Fibroblast of lung (primary cell): ENCODE results near the gene MPP2. TPM values are rescaled to one million over a fixed set of nuclear protein-coding genes. Genes with fewer than 3 reads are reported as not detected.

Source experiments
- DNase-seq, 2 donors: peaks; one replicate each; pipeline versions ENCODE4 v3.0.0 to v3.0.0-alpha.2; 2010; ENCODE audit warnings: low read depth in 2 of 2
- H2AFZ ChIP-seq: 2 replicates; pipeline ENCODE4 v1.5.1; 2012; ENCODE audit warnings: low read length, control low read depth, inconsistent platforms
- H3K27ac ChIP-seq: 2 replicates; pipeline ENCODE4 v1.5.1; 2011; ENCODE audit warnings: low read length, control low read depth; ENCODE audit not compliant: insufficient read depth
- H3K27me3 ChIP-seq: 2 replicates; pipeline ENCODE4 v1.5.1; 2011; ENCODE audit warnings: mild to moderate bottlenecking, low read length; ENCODE audit not compliant: control insufficient read depth, insufficient read depth
- H3K36me3 ChIP-seq: 2 replicates; pipeline ENCODE4 v1.5.1; 2011; ENCODE audit warnings: low read length; ENCODE audit not compliant: control insufficient read depth, insufficient read depth
- H3K4me1 ChIP-seq: 2 replicates; pipeline ENCODE4 v1.5.1; 2011; ENCODE audit warnings: low read length; ENCODE audit not compliant: control insufficient read depth, insufficient read depth; ENCODE audit errors: extremely low read depth
- H3K4me2 ChIP-seq: 2 replicates; pipeline ENCODE4 v1.5.1; 2011; ENCODE audit warnings: low read length, control low read depth; ENCODE audit not compliant: insufficient read depth; ENCODE audit errors: extremely low read depth
- H3K4me3 ChIP-seq, 4 experiments: fragments of 200-600 bp in 1 of 4; sonication (generic) in 1 of 4; replicated peaks in 1 of 4; 2 replicates each; pipeline ENCODE4 v1.5.1; 2011 to 2016; ENCODE audit warnings: low read length in 4 of 4, low read depth in 3 of 4, mild to moderate bottlenecking in 3 of 4, control low read depth in 2 of 4, inconsistent platforms in 1 of 4, mixed read lengths in 1 of 4; ENCODE audit not compliant: insufficient read depth in 1 of 4; ENCODE audit errors: control extremely low read depth in 1 of 4
- H3K79me2 ChIP-seq: 2 replicates; pipeline ENCODE4 v1.5.1; 2012; ENCODE audit warnings: mild to moderate bottlenecking, low read length, inconsistent platforms; ENCODE audit not compliant: control insufficient read depth, insufficient read depth
- H3K9ac ChIP-seq: 2 replicates; pipeline ENCODE4 v1.5.1; 2011; ENCODE audit warnings: mild to moderate bottlenecking, low read length, control low read depth; ENCODE audit not compliant: insufficient read depth
- H3K9me3 ChIP-seq: 2 replicates; pipeline ENCODE4 v1.5.1; 2012; ENCODE audit warnings: low read depth, low read length; ENCODE audit not compliant: control insufficient read depth, insufficient read depth
- H4K20me1 ChIP-seq: 2 replicates; pipeline ENCODE4 v1.5.1; 2011; ENCODE audit warnings: low read length; ENCODE audit not compliant: control insufficient read depth, insufficient read depth; ENCODE audit errors: extremely low read depth
- CTCF ChIP-seq, 2 donors: IDR thresholded peaks in 1 of 2; conservative IDR thresholded peaks in 1 of 2; 1 replicate in 1 of 2; 2 replicates in 1 of 2; pipeline ENCODE4 v1.5.1; 2011 to 2012; ENCODE audit warnings: low read length in 2 of 2, control low read depth in 1 of 2, inconsistent platforms in 1 of 2, low read depth in 1 of 2, mild to moderate bottlenecking in 1 of 2
- EZH2 ChIP-seq: IDR thresholded peaks from 2 replicates; pipeline ENCODE4 v1.5.1; 2012; ENCODE audit warnings: low read length, control low read depth, mild to moderate bottlenecking; ENCODE audit errors: missing control alignments
- polyA plus RNA-seq, 2 donors: library from polyadenylated mRNA; depleted of rRNA in 1 of 2; stranded (reverse) in 1 of 2; unstranded in 1 of 2; fragments of >200 nt; gene quantifications; 2 replicates each; pipeline ENCODE4 v1.2.1, GENCODE V29; 2011 to 2012; ENCODE audit warnings: missing spikeins in 1 of 2
- total RNA-seq: library from RNA; depleted of rRNA; stranded (reverse); fragments of >200 nt; gene quantifications from 2 replicates; pipeline ENCODE4 v1.2.1, GENCODE V29; 2014

Gene MPP2
- total and polyA plus RNA-seq, 2 donors (not counting 1 experiment from before 2014, with no cell fraction given): 1.2 to 2.1 TPM

GRCh38 chr17:43826206-43826605 lies 81.1 kb downstream of the MPP2 start:
- no peaks in the 10 kb centered on the region for H3K79me2 ChIP-seq
- no peaks in the 10 kb centered on the region for H3K9me3 ChIP-seq
- H3K4me3 ChIP-seq: no peak overlapping the region
- no peaks in the 10 kb centered on the region for H4K20me1 ChIP-seq
- H3K9ac ChIP-seq: no peak overlapping the region
- no peaks in the 10 kb centered on the region for H3K4me1 ChIP-seq
- no peak overlapping the region for H3K27ac ChIP-seq
- TF ChIP-seq EZH2 (no peak), CTCF (conservative IDR thresholded peaks at IDR 0.05 in 1 of 2, IDR thresholded peaks at IDR 0.05 in 1 of 2; ENCODE audit: low read depth in 1 of 2, low read length in 2 of 2) (no peak)
- H3K36me3 ChIP-seq: peaks cover 22% of the 10 kb centered on the region
- no peak for DNase-seq
- H3K27me3 ChIP-seq: no peaks in the 10 kb centered on the region
- no peak overlapping the region for H3K4me2 ChIP-seq
- H2AFZ ChIP-seq: no peak overlapping the region

GRCh38 chr17:43825567-43825966 lies 81.8 kb downstream of the MPP2 start:
- no peak for TF ChIP-seq CTCF (conservative IDR thresholded peaks at IDR 0.05 in 1 of 2, IDR thresholded peaks at IDR 0.05 in 1 of 2; ENCODE audit: low read depth in 1 of 2, low read length in 2 of 2)
- TF ChIP-seq EZH2: no peak
- H3K4me2 ChIP-seq: no peak overlapping the region
- no peak overlapping the region for H2AFZ ChIP-seq
- no peaks in the 10 kb centered on the region for H3K27me3 ChIP-seq
- DNase-seq: no peak
- H3K4me3 ChIP-seq: no peak overlapping the region
- no peaks in the 10 kb centered on the region for H3K79me2 ChIP-seq
- no peaks in the 10 kb centered on the region for H3K9me3 ChIP-seq
- H3K27ac ChIP-seq: no peak overlapping the region
- H3K4me1 ChIP-seq: no peaks in the 10 kb centered on the region
- peaks cover 23% of the 10 kb centered on the region for H3K36me3 ChIP-seq
- H3K9ac ChIP-seq: no peak overlapping the region
- no peaks in the 10 kb centered on the region for H4K20me1 ChIP-seq

Other genes with a start within 250 kb of the MPP2 start
- gene MEOX1, start 245.6 kb downstream of the MPP2 start, total RNA-seq: not detected in 2 replicates
- not detected in 2 replicates for gene MEOX1, start 245.6 kb downstream of the MPP2 start, polyA plus RNA-seq
- gene SOST, start 148.7 kb downstream of the MPP2 start, total RNA-seq: not detected in 2 replicates
- gene SOST, start 148.7 kb downstream of the MPP2 start, polyA plus RNA-seq: not detected in 2 replicates
- 43.4 and 51.2 TPM in 2 replicates for gene DUSP3, start 128.6 kb downstream of the MPP2 start, total RNA-seq
- gene DUSP3, start 128.6 kb downstream of the MPP2 start, polyA plus RNA-seq: 54.0 and 55.9 TPM in 2 replicates
- gene CFAP97D1, start 127.1 kb downstream of the MPP2 start, total RNA-seq: under 0.01 TPM in 1 of 2 replicates, not detected in the other
- 0.02 and 0.03 TPM in 2 replicates for gene CFAP97D1, start 127.1 kb downstream of the MPP2 start, polyA plus RNA-seq
- 4.4 and 6.9 TPM in 2 replicates for gene MPP3, start 74.4 kb downstream of the MPP2 start, total RNA-seq
- gene MPP3, start 74.4 kb downstream of the MPP2 start, polyA plus RNA-seq: 4.6 and 5.7 TPM in 2 replicates
- gene CD300LG, start 60.4 kb downstream of the MPP2 start, total RNA-seq: not detected in 2 replicates
- gene CD300LG, start 60.4 kb downstream of the MPP2 start, polyA plus RNA-seq: not detected in 2 replicates
- not detected in 2 replicates for gene PPY, start 34.9 kb upstream of the MPP2 start, total RNA-seq
- not detected in 2 replicates for gene PPY, start 34.9 kb upstream of the MPP2 start, polyA plus RNA-seq
- gene PYY, start 46.4 kb upstream of the MPP2 start, total RNA-seq: 0.33 TPM in 1 of 2 replicates, not detected in the other
- not detected in 2 replicates for gene PYY, start 46.4 kb upstream of the MPP2 start, polyA plus RNA-seq
- 3.3 and 7.4 TPM in 2 replicates for gene NAGS, start 97.1 kb upstream of the MPP2 start, total RNA-seq
- 0.58 and 0.95 TPM in 2 replicates for gene NAGS, start 97.1 kb upstream of the MPP2 start, polyA plus RNA-seq
- gene TMEM101, start 107.4 kb upstream of the MPP2 start, total RNA-seq: 99.4 and 107 TPM in 2 replicates
- gene TMEM101, start 107.4 kb upstream of the MPP2 start, polyA plus RNA-seq: 26.0 and 32.3 TPM in 2 replicates
- gene LSM12, start 159.1 kb upstream of the MPP2 start, total RNA-seq: 21.8 and 25.6 TPM in 2 replicates
- 79.3 and 86.4 TPM in 2 replicates for gene LSM12, start 159.1 kb upstream of the MPP2 start, polyA plus RNA-seq
- gene G6PC3, start 163.2 kb upstream of the MPP2 start, total RNA-seq: 12.3 and 40.0 TPM in 2 replicates
- 76.1 and 113 TPM in 2 replicates for gene G6PC3, start 163.2 kb upstream of the MPP2 start, polyA plus RNA-seq
- gene HDAC5, start 216.1 kb upstream of the MPP2 start, total RNA-seq: 66.8 and 125 TPM in 2 replicates
- gene HDAC5, start 216.1 kb upstream of the MPP2 start, polyA plus RNA-seq: 31.3 and 35.1 TPM in 2 replicates
- 1.0 and 1.5 TPM in 2 replicates for gene HROB, start 234.4 kb upstream of the MPP2 start, total RNA-seq
- 1.8 and 4.7 TPM in 2 replicates for gene HROB, start 234.4 kb upstream of the MPP2 start, polyA plus RNA-seq